Retinal pigment epithelial cell (primary cell): Measurements from ENCODE around the gene NKAIN4.

ENCODE experiments used
- DNase-seq: peaks from one replicate; pipeline ENCODE4 v3.0.0-alpha.2; 2010; ENCODE audit warnings: low read depth
- H3K4me3 ChIP-seq: 2 replicates; pipeline ENCODE4 v1.5.1; 2011; ENCODE audit warnings: mild to moderate bottlenecking, low read length, control low read depth, moderate library complexity
- TF ChIP-seq, protein P1 (sequence below): conservative IDR thresholded peaks from 2 replicates; pipeline ENCODE4 v1.5.1; 2011; ENCODE audit warnings: low read depth, low read length, control low read depth, inconsistent platforms

The NKAIN4 gene

DNA sequence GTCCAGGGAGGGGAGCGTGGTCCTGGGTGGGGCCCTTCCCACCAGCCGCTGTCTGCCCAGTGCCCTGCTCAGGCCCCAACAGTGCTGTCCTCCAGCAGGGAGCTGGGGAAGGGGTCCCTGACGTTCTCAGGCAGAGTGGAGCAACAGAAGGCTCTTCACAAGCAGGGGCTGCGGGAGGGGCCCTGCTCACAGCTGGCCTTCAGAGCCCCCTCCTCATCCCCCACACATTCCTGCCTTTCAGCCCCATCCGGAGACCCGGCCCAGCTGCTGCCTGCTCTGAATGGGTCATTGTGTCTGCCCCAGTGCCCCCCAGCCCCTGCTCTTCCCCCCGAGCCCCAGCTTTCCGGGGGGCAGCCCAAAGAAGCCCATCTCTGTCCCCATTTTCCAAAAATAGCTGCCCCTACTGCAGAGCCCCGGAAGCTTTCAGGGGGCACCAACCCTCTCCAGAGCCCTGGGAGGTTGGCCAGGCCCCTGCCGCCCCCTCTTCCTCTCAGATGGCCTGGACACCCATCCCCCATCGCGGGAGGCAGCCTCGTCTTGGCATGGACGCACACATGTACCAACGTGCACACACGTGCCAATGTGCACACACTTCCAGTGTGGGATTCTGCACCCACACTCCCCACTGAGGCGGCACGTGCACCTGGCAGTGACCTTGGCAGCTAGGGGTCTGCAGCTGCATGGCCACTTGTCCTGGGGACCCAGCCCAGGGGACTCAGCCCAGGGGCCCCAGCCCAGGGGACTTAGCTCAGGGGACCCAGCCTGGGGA lies 42.5 kb upstream of the NKAIN4 start:
- TF ChIP-seq, protein P1, sequence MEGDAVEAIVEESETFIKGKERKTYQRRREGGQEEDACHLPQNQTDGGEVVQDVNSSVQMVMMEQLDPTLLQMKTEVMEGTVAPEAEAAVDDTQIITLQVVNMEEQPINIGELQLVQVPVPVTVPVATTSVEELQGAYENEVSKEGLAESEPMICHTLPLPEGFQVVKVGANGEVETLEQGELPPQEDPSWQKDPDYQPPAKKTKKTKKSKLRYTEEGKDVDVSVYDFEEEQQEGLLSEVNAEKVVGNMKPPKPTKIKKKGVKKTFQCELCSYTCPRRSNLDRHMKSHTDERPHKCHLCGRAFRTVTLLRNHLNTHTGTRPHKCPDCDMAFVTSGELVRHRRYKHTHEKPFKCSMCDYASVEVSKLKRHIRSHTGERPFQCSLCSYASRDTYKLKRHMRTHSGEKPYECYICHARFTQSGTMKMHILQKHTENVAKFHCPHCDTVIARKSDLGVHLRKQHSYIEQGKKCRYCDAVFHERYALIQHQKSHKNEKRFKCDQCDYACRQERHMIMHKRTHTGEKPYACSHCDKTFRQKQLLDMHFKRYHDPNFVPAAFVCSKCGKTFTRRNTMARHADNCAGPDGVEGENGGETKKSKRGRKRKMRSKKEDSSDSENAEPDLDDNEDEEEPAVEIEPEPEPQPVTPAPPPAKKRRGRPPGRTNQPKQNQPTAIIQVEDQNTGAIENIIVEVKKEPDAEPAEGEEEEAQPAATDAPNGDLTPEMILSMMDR, result no peak
- H3K4me3 ChIP-seq, result no peak overlapping the region
- no peak for DNase-seq

DNA sequence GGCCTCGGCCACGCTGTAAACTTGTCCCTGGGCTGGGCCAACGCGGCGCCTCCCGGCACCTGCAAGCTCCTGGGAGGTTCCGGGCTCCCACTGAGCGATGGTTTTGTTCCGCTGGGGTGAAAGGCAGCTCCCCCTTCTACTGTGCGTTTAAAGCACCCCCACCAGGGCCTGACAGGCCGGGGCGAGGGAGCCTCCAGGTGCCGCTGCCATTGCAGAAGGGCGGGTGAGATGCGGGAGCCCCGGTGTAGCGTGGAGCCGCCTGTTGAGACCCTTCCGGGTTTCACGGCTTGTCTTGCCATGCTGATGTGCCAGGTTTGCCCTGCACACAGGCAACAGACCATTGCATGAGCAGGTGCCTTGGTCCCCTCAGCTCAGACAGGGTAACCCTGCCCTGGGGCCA lies 41.6 kb upstream of the NKAIN4 start:
- no peak for DNase-seq
- TF ChIP-seq, protein P1, result no peak
- H3K4me3 ChIP-seq, result no peak overlapping the region

DNA sequence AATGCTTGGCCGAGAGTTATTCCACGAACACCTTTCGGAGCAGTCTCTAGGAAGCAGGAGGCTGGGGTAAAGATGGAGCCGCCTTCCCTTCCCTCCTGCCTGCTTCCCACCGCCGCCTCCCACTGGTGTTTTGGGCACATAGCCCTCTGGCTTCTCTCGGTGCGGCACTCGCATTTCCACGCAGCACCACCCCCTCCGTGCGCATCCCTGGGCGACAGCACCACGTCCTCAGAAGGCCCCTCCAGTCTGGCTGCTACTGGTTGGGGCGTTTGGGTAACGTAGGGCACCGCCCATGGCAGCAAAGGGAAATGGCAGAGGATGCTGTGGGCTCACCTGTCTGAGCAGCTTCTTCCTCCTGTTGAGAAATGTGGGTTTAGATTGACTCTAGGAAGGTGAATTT lies 41.2 kb upstream of the NKAIN4 start:
- H3K4me3 ChIP-seq, result no peak overlapping the region
- DNase-seq, result no peak
- TF ChIP-seq, protein P1, result peak; percentile 11

DNA sequence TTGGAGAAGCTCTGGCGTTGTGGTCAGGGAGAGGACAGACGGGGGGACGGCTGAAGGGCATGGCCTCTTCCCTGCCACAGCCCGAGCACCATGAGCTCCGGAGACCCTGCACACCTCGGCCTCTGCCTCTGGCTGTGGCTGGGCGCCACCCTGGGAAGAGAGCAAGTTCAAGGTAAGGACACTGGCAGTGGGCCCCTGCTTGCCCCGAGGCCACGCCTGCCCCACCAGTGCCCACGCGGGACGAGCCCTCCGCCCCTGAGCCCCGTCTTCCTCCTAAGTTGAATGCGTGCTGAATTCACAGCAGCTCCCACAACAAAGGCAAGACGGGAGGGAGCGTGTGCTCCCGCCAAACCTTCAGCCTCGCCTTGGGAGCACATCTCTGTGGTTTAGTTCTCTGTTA lies 40.8 kb upstream of the NKAIN4 start:
- no peak overlapping the region for H3K4me3 ChIP-seq
- TF ChIP-seq, protein P1, result no peak
- DNase-seq, result no peak

DNA sequence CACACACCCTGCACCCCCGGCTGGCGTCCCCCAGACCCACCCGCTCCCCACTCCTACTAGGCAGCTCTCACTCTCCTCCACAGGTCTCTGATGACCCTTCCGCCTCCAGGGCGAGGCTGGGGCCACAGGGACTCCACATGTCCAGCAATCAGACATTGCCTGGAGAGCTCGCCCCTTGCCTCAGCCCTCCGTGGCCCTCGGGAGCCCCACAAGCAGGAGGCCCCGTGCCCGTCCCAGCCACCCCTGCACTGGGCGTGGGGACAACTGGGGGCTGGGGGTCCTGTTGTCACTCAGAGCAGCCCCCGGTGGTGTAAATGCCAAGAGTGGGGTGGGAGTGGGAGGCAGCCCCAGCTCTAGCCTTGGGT lies 40.3 kb upstream of the NKAIN4 start:
- TF ChIP-seq, protein P1, result no peak
- H3K4me3 ChIP-seq, result no peak overlapping the region
- no peak for DNase-seq

DNA sequence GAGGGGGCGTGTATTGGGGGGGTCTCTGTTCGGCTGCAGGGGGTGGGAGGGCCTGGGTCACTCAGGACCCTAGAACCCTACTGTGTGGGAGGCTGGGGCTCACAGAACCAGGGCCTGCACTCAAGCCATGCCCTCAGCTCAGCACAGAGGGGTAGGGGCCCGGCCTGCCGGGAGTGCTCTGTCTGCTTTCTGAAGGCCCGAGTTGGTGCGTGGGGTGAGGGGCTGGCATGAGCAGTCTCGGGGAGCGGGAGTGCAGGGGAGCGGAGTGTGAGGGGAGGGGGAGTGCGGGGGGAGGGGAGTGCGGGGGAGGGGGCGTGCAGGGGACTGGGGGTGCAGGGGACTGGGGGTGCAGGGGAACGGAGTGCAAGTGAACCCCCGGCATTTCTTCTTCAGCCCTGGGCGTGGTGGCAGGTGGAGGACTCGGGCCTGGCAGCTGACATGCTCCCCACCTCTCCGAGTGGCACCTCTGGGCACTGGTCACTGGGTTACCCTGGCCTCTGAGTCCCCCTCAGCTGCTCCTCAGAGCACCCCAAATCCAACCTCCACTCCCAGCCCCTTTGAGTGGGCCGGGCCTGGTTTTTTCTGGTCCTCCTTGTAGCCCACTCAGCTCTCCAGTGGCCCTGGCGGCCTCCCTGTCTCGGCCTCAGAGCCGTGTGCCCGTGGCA lies 39.7 kb upstream of the NKAIN4 start:
- TF ChIP-seq, protein P1, result no peak
- H3K4me3 ChIP-seq, result no peak overlapping the region
- no peak for DNase-seq

DNA sequence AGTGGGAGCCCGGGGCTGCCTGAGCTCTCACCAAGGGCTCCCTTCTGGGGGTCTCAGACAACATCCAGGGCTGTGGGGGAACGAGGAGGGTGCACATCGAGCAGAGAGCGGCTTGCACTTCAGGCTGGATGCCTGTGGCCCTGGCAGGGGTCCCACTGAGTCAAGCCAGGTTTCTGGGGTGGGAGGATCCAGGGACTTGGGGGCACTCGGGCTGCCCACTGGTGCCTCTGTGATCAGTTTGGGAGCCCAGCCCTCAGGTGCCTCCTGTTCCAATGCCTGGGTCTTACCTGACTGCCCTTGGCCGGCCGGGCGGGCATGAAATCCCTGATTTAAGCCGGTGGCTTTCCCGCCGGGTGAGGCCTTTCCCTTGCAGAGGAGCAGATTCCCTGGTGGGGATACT lies 39.2 kb upstream of the NKAIN4 start:
- TF ChIP-seq, protein P1, result no peak
- no peak overlapping the region for H3K4me3 ChIP-seq
- no peak for DNase-seq
